Skin epidermis (tissue), 12 donors: ENCODE measurements around the gene AMDHD2.
"Not testable (repeated sequence)": the region's sequence is repeated elsewhere in the genome, so short reads cannot be mapped to it uniquely, and the experiment has no call there.

ENCODE experiments used
- H3K27ac ChIP-seq, 21 experiments: fragments of 200-600 bp; sonication (generic) in 11 of 21; one replicate each; pipeline ENCODE4 v1.5.0; 2020; ENCODE audit warnings: mild to moderate bottlenecking in 3 of 21, inconsistent platforms in 2 of 21, moderate library complexity in 2 of 21
- H3K4me3 ChIP-seq, 7 experiments: fragments of 200-600 bp; sonication (generic) in 2 of 7; one replicate each; pipeline ENCODE4 v1.5.0; 2020; ENCODE audit warnings: inconsistent platforms in 2 of 7, mild to moderate bottlenecking in 2 of 7, moderate library complexity in 1 of 7

Gene AMDHD2

GRCh38 chr16:2520097-2520783 lies at the start of gene AMDHD2:
TSS of gene AMDHD2 (plus strand) at chr16:2520371. CDS start at chr16:2520459, 88 bp downstream.
- peak within 1 kb of the TSS; percentile 66 to 99 (median 81) for H3K27ac ChIP-seq
- H3K4me3 ChIP-seq, result peak within 1 kb of the TSS; percentile 51 to 79 (median 63)

- Histone ChIP-seq H3K27ac (peak overlapping the region in 5 of 21 experiments; percentile 24 to 69 (median 59)), H3K4me3 (no peak overlapping the region)
Observed at GRCh38 chr16:2470603-2471015, 49.6 kb upstream of the AMDHD2 start.

GRCh38 chr16:2471016-2471652 lies 49.0 kb upstream of the AMDHD2 start, which contains the start of gene NTN3:
TSS of gene NTN3 (plus strand) at chr16:2471297. CDS start at chr16:2471702, 405 bp downstream.
- H3K4me3 ChIP-seq, result peak within 1 kb of the TSS in 4 of 7 experiments; percentile 6 to 28 (median 20)
- H3K27ac ChIP-seq, result peak within 1 kb of the TSS in 6 of 21 experiments; percentile 24 to 69 (median 46)

GRCh38 chr16:2471653-2472487 lies 48.3 kb upstream of the AMDHD2 start:
- peak overlapping the region in 5 of 21 experiments; percentile 24 to 69 (median 33) for H3K27ac ChIP-seq
- peak overlapping the region in 3 of 7 experiments; percentile 17 to 28 (median 23) for H3K4me3 ChIP-seq

GRCh38 chr16:2472488-2472864 lies 47.7 kb upstream of the AMDHD2 start:
- Histone ChIP-seq H3K4me3 (no peak overlapping the region), H3K27ac (no peak overlapping the region)

GRCh38 chr16:2472885-2473445 lies 47.2 kb upstream of the AMDHD2 start:
- Histone ChIP-seq H3K4me3 (no peak overlapping the region), H3K27ac (no peak overlapping the region)

- Histone ChIP-seq H3K27ac (peak overlapping the region in 1 of 21 experiments; percentile 44), H3K4me3 (peak overlapping the region in 5 of 7 experiments; percentile 59 to 79 (median 71))
Observed at GRCh38 chr16:2473446-2473926, 46.7 kb upstream of the AMDHD2 start.

GRCh38 chr16:2473999-2474876 lies 45.9 kb upstream of the AMDHD2 start:
- Histone ChIP-seq H3K27ac (peak overlapping the region; percentile 13 to 90 (median 82)), H3K4me3 (peak overlapping the region; percentile 59 to 79 (median 68))

GRCh38 chr16:2474877-2475412 lies 45.2 kb upstream of the AMDHD2 start, which contains the start of gene TBC1D24:
TSS of gene TBC1D24 (plus strand) at chr16:2475127. CDS start at chr16:2496149, 21,022 bp downstream.
- H3K27ac ChIP-seq, result peak within 1 kb of the TSS; percentile 13 to 90 (median 82)

GRCh38 chr16:2475413-2476344 lies 44.5 kb upstream of the AMDHD2 start:
- Histone ChIP-seq H3K4me3 (peak overlapping the region; percentile 34 to 79 (median 68)), H3K27ac (peak overlapping the region in 13 of 21 experiments; percentile 26 to 90 (median 82))

More at GRCh38 chr16:2474877-2475412, 45.2 kb upstream of the AMDHD2 start, which contains the start of gene TBC1D24:
- H3K4me3 ChIP-seq, result peak within 1 kb of the TSS; percentile 59 to 79 (median 68)

GRCh38 chr16:2476345-2476720 lies 43.8 kb upstream of the AMDHD2 start:
- Histone ChIP-seq H3K27ac (no peak overlapping the region), H3K4me3 (no peak overlapping the region)

- no peak overlapping the region for H3K4me3 ChIP-seq
Observed at GRCh38 chr16:2476741-2477140, 43.4 kb upstream of the AMDHD2 start.

GRCh38 chr16:2477327-2477726 lies 42.8 kb upstream of the AMDHD2 start:
- H3K4me3 ChIP-seq, result no peak overlapping the region
- no peak overlapping the region for H3K27ac ChIP-seq

More at GRCh38 chr16:2476741-2477140, 43.4 kb upstream of the AMDHD2 start:
- H3K27ac ChIP-seq, result no peak overlapping the region

- H3K27ac ChIP-seq, result no peak overlapping the region
- no peak overlapping the region for H3K4me3 ChIP-seq
Observed at GRCh38 chr16:2478279-2478678, 41.9 kb upstream of the AMDHD2 start.

GRCh38 chr16:2479996-2480395 lies 40.2 kb upstream of the AMDHD2 start:
- not testable (repeated sequence) for H3K4me3 ChIP-seq, H3K27ac ChIP-seq

- Histone ChIP-seq H3K27ac (no peak overlapping the region), H3K4me3 (no peak overlapping the region)
Observed at GRCh38 chr16:2480948-2481347, 39.2 kb upstream of the AMDHD2 start.

- no peak overlapping the region for H3K4me3 ChIP-seq
- peak overlapping the region in 1 of 21 experiments; percentile 15 for H3K27ac ChIP-seq
Observed at GRCh38 chr16:2481676-2482075, 38.5 kb upstream of the AMDHD2 start.
